ENCODE measurements around the gene NMRK2.

NMRK2 gene

DNA sequence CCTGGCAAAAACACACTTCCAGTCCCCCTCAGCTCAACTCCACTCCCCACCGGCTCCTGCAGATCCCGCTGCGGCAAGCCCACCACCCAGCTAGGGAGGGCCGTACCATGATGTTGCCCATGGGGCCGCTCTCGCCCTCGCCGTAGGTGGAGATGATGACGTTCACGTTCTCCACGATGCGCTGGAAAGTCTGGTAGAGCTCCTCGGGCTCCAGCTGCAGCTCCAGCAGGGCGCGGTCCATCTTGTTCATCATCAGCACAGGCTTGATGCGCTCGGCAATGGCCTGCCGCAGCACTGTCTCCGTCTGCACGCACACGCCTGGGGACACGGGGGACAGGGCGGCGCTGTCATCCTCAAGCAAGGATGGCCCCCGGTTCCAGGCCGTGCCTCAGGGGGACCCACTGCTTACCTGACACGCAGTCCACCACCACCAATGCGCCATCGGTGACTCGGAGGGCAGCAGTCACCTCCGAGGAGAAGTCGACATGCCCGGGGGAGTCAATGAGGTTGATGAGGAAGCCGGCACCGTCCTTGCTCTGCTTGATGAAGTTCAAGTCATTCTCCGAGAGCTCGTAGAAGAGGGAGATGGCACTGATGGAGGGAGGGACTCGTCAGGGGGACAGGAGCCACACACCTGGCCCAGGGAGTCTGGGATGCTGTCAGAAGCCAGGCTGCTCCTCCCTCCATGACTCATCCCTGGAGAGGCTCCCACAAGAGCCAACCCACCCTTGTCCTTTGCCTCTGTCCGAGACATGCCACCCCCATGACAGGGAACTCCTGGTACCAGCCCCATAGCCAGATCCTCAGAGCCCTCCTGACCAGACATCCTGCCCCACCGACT, 50.1 kb downstream of the NMRK2 start:
- Histone ChIP-seq H3K36me3 (ENCODE audit: insufficient read depth, low read length) (peaks cover 69% of the 10 kb centered on the region), H3K9ac (ENCODE audit: insufficient read length) (peak overlapping the region; percentile 99), H3K9me3 (ENCODE audit: low read depth, low read length) (no peaks in the 10 kb centered on the region), H3K27ac (peak overlapping the region; percentile 95), H3K4me3 (peak overlapping the region; percentile 90)
- TF ChIP-seq POLR2AphosphoS5 (IDR thresholded peaks at IDR 0.05; ENCODE audit: borderline replicate concordance, low read depth, low read length) (no peak), EZH2 (IDR thresholded peaks at IDR 0.05) (no peak), FOXP2 (optimal IDR thresholded peaks at IDR 0.05; ENCODE audit: control extremely low read depth, extremely low read length, insufficient read depth) (no peak)
- no peak for DNase-seq (ENCODE audit: low read depth, low spot score)

DNA sequence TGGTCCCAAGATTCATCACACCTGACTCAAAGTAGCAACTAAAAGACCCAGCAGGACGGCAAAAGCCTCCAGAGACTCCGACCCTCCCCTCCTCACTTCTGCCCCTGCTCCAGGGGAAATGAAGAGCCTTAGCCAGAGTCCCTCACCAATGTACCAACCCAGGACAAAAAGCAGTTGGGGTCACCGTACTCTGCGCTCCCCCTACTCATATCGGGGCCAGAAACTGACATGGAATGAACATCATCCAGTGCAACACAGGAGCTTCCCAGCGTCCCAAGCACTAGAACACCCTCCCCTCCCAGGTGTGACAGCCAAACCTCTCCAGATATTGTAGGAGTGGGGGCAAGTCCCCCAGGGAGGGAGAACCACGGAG, 50.7 kb downstream of the NMRK2 start:
- Histone ChIP-seq H3K27ac (peak overlapping the region; percentile 95), H3K4me3 (peak overlapping the region; percentile 90), H3K36me3 (ENCODE audit: insufficient read depth, low read length) (peaks cover 63% of the 10 kb centered on the region), H3K9me3 (ENCODE audit: low read depth, low read length) (no peaks in the 10 kb centered on the region), H3K9ac (ENCODE audit: insufficient read length) (peak overlapping the region; percentile 99)
- DNase-seq (ENCODE audit: low read depth, low spot score): no peak
- TF ChIP-seq FOXP2 (optimal IDR thresholded peaks at IDR 0.05; ENCODE audit: control extremely low read depth, extremely low read length, insufficient read depth) (no peak), POLR2AphosphoS5 (IDR thresholded peaks at IDR 0.05; ENCODE audit: borderline replicate concordance, low read depth, low read length) (no peak)

GRCh38 chr19:3983936-3984583, 51.2 kb downstream of the NMRK2 start:
- Histone ChIP-seq H3K4me3 (peak overlapping the region; percentile 90), H3K9me3 (ENCODE audit: low read depth, low read length) (no peaks in the 10 kb centered on the region), H3K36me3 (ENCODE audit: insufficient read depth, low read length) (peaks cover 60% of the 10 kb centered on the region), H3K9ac (ENCODE audit: insufficient read length) (peak overlapping the region; percentile 99), H3K27ac (peak overlapping the region; percentile 95)
- TF ChIP-seq EZH2 (IDR thresholded peaks at IDR 0.05): no peak
- TF ChIP-seq FOXP2 (optimal IDR thresholded peaks at IDR 0.05; ENCODE audit: control extremely low read depth, extremely low read length, insufficient read depth): no peak
- TF ChIP-seq POLR2AphosphoS5 (IDR thresholded peaks at IDR 0.05; ENCODE audit: borderline replicate concordance, low read depth, low read length): no peak
- DNase-seq (ENCODE audit: low read depth, low spot score): no peak

GRCh38 chr19:3984584-3984907, 51.7 kb downstream of the NMRK2 start:
- peak overlapping the region; percentile 90 for H3K4me3 ChIP-seq
- no peak for TF ChIP-seq FOXP2 (optimal IDR thresholded peaks at IDR 0.05; ENCODE audit: control extremely low read depth, extremely low read length, insufficient read depth)
- TF ChIP-seq POLR2AphosphoS5 (IDR thresholded peaks at IDR 0.05; ENCODE audit: borderline replicate concordance, low read depth, low read length): no peak
- TF ChIP-seq EZH2 (IDR thresholded peaks at IDR 0.05): no peak
- peaks cover 55% of the 10 kb centered on the region for H3K36me3 ChIP-seq (ENCODE audit: insufficient read depth, low read length)
- H3K9ac ChIP-seq (ENCODE audit: insufficient read length): peak overlapping the region; percentile 99
- no peak for DNase-seq (ENCODE audit: low read depth, low spot score)
- H3K9me3 ChIP-seq (ENCODE audit: low read depth, low read length): no peaks in the 10 kb centered on the region
- H3K27ac ChIP-seq: peak overlapping the region; percentile 95

DNA sequence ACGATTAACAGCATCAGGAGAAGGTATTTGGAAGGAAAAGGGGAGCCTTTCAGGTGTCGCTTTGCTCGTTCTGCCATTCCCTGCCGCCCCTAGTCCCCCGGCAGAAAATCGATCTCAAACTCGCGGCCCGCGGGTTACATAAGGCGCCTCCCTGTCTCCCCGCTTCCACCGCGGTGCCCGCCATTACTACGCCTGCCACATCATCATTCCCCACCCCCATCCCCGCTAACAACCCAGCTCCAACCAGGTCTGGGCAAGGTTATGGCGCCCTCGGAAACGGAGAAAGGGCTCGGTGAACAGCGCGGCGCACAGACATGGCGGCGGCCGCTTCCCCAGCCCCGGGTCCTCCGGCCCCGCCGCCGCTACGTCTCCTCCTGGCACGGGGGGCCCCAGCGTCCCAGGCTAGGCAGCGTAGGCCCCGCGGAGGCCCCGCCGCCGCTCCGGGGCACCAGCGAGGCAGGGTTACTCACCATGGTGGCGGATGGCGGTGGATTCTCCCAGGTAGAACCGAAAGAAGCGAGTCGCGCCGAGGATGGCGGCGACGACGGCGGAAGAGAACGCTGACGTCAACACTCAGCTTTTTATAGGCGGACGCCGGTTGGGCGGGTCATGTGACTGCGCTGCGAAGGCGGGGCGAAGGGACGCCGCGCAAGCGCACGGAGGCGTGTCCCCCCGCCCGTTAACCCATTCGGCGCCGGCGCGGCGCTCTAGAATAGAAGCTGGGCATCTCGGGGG, 52.2 kb downstream of the NMRK2 start, which contains the start of gene EEF2:
Gene EEF2, minus strand, starts transcription at position 556 of the 735 bp plus-strand sequence. Its CDS starts 83 bp downstream, at position 473.
- H3K9ac ChIP-seq (ENCODE audit: insufficient read length): peak within 1 kb of the TSS; percentile 99
- peak within 1 kb of the TSS; percentile 96 for H3K27ac ChIP-seq
- H3K36me3 ChIP-seq (ENCODE audit: insufficient read depth, low read length): peaks cover 49% of the 10 kb centered on the region
- H3K9me3 ChIP-seq (ENCODE audit: low read depth, low read length): no peaks in the 10 kb centered on the region
- peak within 1 kb of the TSS; percentile 90 for H3K4me3 ChIP-seq
- no peak for TF ChIP-seq EZH2 (IDR thresholded peaks at IDR 0.05)
- TF ChIP-seq FOXP2 (optimal IDR thresholded peaks at IDR 0.05; ENCODE audit: control extremely low read depth, extremely low read length, insufficient read depth): peak; percentile 14
- peak; percentile 100 for TF ChIP-seq POLR2AphosphoS5 (IDR thresholded peaks at IDR 0.05; ENCODE audit: borderline replicate concordance, low read depth, low read length)
- DNase-seq (ENCODE audit: low read depth, low spot score): peak; percentile 50

- Histone ChIP-seq H3K27ac (peak overlapping the region; percentile 96), H3K36me3 (ENCODE audit: insufficient read depth, low read length) (peaks cover 43% of the 10 kb centered on the region), H3K4me3 (peak overlapping the region; percentile 90), H3K9me3 (ENCODE audit: low read depth, low read length) (no peaks in the 10 kb centered on the region), H3K9ac (ENCODE audit: insufficient read length) (peak overlapping the region; percentile 83)
- no peak for DNase-seq (ENCODE audit: low read depth, low spot score)
- TF ChIP-seq EZH2 (IDR thresholded peaks at IDR 0.05) (no peak), FOXP2 (optimal IDR thresholded peaks at IDR 0.05; ENCODE audit: control extremely low read depth, extremely low read length, insufficient read depth) (no peak), POLR2AphosphoS5 (IDR thresholded peaks at IDR 0.05; ENCODE audit: borderline replicate concordance, low read depth, low read length) (no peak)
Observed at GRCh38 chr19:3985643-3986259, 52.9 kb downstream of the NMRK2 start.

GRCh38 chr19:3986260-3987041, 53.6 kb downstream of the NMRK2 start:
- TF ChIP-seq FOXP2 (optimal IDR thresholded peaks at IDR 0.05; ENCODE audit: control extremely low read depth, extremely low read length, insufficient read depth) (peak; percentile 52), EZH2 (IDR thresholded peaks at IDR 0.05) (no peak)
- H3K9ac ChIP-seq (ENCODE audit: insufficient read length): peak overlapping the region; percentile 83
- H3K27ac ChIP-seq: peak overlapping the region; percentile 96
- H3K36me3 ChIP-seq (ENCODE audit: insufficient read depth, low read length): peaks cover 36% of the 10 kb centered on the region
- peak; percentile 79 for DNase-seq (ENCODE audit: low read depth, low spot score)
- peak overlapping the region; percentile 90 for H3K4me3 ChIP-seq
- H3K9me3 ChIP-seq (ENCODE audit: low read depth, low read length): no peaks in the 10 kb centered on the region
